GM19438 (cell line): ENCODE measurements around the gene MYO19.
A peak's percentile ranks its signal among the peaks of the same experiment; 100 is the strongest.

ENCODE experiments used
- ATAC-seq: cut with Tn5 transposase; IDR thresholded peaks from one replicate; pipeline ENCODE4 v1.9.1; 2021; ENCODE audit warnings: low read depth; ENCODE audit not compliant: unreplicated experiment

MYO19 gene, protein sequence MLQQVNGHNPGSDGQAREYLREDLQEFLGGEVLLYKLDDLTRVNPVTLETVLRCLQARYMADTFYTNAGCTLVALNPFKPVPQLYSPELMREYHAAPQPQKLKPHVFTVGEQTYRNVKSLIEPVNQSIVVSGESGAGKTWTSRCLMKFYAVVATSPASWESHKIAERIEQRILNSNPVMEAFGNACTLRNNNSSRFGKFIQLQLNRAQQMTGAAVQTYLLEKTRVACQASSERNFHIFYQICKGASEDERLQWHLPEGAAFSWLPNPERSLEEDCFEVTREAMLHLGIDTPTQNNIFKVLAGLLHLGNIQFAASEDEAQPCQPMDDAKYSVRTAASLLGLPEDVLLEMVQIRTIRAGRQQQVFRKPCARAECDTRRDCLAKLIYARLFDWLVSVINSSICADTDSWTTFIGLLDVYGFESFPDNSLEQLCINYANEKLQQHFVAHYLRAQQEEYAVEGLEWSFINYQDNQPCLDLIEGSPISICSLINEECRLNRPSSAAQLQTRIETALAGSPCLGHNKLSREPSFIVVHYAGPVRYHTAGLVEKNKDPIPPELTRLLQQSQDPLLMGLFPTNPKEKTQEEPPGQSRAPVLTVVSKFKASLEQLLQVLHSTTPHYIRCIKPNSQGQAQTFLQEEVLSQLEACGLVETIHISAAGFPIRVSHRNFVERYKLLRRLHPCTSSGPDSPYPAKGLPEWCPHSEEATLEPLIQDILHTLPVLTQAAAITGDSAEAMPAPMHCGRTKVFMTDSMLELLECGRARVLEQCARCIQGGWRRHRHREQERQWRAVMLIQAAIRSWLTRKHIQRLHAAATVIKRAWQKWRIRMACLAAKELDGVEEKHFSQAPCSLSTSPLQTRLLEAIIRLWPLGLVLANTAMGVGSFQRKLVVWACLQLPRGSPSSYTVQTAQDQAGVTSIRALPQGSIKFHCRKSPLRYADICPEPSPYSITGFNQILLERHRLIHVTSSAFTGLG

GRCh38 chr17:36534840-36535668 is at the start of gene MYO19, which contains the start of gene PIGW:
Gene MYO19 (minus strand): TSS chr17:36534868. CDS start chr17:36532538, 2,330 bp downstream.
Gene PIGW (plus strand): TSS chr17:36534987. CDS start chr17:36537102, 2,115 bp downstream.
- peak; percentile 67 for ATAC-seq

DNA sequence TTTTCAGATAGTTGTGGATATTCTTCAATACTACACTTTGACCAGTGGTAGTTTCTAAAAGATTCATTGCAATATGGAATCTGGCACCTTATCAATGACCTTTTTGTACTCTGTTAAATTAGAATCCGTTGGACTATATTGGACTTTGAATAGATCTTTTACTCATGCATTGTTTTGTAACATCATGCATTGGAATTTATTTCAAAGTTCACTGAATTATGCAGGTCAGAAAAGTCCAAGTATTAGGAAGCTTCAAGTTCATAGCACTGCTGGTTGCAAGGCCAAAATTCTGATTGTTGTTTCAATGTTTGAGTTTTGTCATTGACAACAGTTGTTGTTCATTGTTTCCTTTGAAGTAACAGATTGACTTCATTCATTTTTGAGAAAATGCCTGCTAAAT is 49.1 kb upstream of the MYO19 start:
- ATAC-seq = no peak

DNA sequence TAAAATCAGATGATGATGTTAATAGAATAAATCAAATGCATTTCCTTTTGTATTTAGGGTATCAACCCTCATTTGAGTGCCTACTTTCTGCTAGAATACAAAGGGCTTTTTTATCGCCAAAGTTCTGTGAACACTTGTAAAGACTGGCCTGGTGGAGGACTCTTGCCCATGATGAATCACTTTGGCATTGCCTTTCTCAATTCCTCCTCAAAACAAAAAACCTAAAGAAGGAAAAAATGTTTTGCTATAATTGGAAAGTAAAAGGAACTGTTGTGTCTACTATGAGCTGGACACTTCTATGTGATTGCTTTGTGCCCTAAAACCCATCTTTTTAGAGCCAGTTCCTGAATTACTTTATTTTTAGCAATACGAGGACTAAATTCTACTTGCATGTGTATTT is 44.0 kb upstream of the MYO19 start:
- no peak for ATAC-seq

DNA sequence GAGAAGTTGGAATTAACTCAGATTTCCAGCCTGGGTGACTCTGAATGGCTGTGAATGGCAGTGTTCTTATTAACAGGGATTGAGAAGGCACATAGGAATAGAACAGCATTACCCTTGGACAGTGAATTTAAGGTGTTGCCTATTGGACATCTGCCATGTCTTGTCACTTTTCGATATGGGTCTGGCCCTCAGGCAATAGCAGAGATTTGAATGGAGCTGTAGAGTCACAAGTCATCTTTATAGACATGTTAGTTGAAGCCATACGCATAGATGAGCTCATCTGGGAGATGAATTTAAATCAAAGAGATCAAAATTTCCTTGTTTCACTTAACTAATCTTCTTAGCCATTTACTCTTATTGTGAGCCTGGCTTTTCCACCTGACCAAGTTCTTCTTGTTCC is 42.1 kb upstream of the MYO19 start:
- no peak for ATAC-seq

- ATAC-seq = no peak
Measured at GRCh38 chr17:36575028-36575427, 40.4 kb upstream of the MYO19 start.

DNA sequence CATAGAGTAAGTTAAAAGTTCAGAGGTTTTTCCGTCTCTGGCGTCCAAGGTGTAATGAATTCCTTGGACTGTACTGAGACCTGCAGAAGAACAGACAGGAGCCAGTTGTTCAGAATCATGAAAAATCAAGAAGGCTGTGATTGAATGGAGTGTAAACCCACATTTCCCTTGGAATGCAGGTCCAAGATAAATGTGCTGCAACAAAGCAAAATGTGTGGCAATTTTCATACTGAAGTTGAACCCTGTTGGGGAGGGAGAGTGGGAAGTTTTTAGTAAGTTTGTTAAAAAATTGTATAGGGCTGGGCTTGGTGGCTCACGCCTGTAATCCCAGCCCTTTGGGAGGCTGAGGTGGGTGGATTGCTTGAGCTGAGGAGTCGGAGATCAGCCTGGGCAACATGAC is 31.4 kb upstream of the MYO19 start:
- ATAC-seq = no peak

DNA sequence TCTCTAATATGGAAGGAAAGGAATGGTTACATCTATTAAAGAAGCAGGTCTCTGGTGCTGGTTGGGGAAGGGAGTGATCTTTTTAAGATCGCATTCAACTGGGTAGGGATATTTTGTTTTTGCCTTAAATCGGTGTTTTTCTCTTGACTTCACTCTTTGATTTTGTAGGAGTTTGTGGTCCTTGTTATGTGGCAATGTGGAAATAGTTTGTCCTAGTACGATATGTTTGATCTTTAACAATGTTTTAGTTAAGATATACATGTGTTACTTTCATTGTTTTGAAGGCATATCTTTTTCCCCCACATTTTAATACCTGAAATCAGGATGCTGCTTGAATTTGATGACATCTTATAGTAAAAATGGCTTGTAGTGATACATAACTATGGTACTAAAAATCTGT is 18.8 kb upstream of the MYO19 start:
- no peak for ATAC-seq

GRCh38 chr17:36550491-36551417 is 16.1 kb upstream of the MYO19 start:
- ATAC-seq = no peak

- no peak for ATAC-seq
Measured at GRCh38 chr17:36547776-36548175, 13.1 kb upstream of the MYO19 start.

DNA sequence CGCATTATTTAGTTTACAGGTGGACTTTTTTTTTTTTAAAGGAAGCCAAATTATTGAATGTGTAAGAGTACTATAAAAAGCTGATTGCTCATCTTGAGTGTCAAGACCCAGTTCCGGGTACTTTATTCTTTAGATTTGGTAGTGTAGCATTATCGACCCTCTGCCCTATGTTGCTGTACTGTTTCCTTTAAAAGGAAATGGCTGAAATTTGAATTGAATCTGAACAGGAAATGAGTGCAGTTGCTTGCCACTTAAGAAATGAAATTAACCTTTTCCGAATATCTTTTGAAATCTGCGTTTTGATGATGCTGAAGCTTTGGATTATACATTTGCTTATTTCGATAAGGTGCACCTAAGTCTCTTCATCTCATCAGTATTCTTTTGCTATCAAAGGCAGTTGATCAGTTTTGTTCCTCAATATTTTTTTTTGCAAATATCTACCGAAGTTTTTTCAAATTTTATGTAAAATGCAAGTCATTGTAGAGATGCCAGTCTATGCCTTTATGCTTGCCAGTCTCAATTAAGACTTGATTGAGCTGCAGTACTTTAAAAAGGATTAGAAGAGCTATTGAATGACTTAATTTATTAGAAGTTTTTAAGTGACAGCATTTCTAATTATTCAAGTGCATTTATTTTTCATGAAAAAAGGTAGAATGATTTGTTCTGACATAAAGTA is 11.9 kb upstream of the MYO19 start:
- ATAC-seq = no peak

DNA sequence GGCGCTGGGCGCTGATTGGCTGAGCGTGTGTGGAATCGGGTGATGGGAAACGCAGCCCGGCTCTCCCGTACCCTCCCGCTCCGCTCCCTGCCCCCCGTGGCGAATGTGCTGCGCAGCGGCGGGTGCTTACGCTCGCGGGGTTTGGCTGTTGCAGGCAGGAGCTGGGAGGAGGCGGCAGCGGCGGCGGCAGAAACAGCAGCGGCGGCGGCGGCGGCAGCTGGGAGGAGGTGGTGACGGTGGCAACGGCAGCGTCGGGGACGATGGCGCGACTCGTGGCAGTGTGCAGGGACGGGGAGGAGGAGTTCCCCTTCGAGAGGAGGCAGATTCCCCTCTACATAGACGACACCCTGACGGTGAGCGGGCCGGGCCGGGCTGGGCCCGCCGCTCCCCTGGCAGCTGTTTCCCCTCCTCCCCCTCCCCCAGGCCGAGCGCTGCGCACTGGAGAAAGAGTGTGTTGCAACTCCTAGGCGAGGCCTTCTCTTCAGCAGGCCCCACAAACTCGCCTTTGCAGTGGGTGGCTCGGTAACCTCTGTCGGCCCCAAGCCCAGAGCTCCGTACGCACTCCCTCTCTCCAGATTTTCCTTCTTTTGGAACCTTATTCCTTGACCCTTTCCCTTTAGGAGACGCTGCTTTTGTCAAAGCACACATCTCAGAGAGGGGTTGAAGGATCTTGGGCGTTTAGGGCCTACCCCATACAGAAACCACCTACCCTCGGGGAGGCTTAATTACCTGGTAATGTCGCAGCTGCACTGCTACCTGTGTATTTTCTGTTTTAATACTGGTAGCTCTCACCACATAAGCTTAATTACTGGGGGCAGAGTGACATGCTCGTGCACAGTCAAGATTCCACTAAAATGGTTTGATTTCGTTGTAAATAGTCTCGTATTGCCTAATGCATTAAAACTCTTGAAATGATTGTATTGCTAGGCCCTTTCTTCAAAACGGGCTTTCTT is 11.1 kb upstream of the MYO19 start:
- ATAC-seq = peak; percentile 67

- ATAC-seq = peak; percentile 13
Measured at GRCh38 chr17:36545077-36545464, 10.4 kb upstream of the MYO19 start.

- peak; percentile 43 for ATAC-seq
Measured at GRCh38 chr17:36544307-36545076, 9.8 kb upstream of the MYO19 start, which contains the start of gene GGNBP2. Gene GGNBP2 (plus strand): TSS chr17:36544919. CDS start chr17:36545725, 806 bp downstream.

- ATAC-seq = no peak
Measured at GRCh38 chr17:36544044-36544306, 9.3 kb upstream of the MYO19 start.

GRCh38 chr17:36542755-36543154 is 8.1 kb upstream of the MYO19 start:
- no peak for ATAC-seq

DNA sequence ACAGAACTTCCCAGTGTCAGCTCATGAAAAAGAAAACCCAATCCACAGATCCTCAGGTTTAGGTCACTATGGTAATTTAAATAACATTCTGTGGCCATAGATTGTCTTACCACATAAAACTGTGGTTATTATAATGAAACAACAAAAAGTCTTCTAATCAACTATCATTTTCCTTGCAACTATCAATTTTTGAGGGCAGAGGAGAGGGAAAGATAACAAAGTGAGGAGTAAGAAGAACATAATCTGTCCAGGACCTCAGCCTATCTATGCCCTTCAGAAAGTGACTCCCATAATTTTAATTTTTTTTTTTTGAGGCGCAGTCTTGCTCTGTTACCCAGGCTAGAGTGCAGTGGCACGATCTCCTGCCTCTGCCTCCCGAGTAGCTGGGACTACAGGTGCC is 6.0 kb upstream of the MYO19 start:
- ATAC-seq = no peak

DNA sequence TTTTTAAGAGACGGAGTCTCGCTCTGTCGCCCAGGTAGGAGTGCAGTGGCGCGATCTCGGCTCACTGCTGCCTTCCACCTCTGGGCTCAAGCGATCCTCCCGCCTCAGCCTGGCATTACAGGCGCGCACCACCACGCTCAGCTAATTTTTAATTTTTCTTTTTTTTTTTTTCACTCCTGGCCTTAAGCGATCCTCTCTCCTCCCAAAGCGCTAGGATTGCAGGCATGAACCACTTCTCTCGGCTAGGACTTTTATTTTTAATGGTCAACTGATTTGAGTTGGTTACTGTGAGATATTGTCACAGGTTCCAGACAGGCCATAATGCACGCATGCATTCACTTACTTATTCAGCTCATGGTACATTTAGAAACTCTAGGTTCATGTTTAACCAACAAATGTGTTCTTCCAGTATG is 1.0 kb upstream of the MYO19 start:
- ATAC-seq = peak; percentile 2
